Fibroblast of peridontal ligament (primary cell): ENCODE results near the gene C1orf21.

Source experiments
- DNase-seq: peaks from one replicate; pipeline ENCODE4 v3.0.0-alpha.2; 2010; ENCODE audit errors: extremely low read depth

C1orf21 gene

GRCh38 chr1:184555665-184556641 is 169.1 kb downstream of the C1orf21 start:
- no peak for DNase-seq

- no peak for DNase-seq
These were observed 169.8 kb downstream of the C1orf21 start for GRCh38 chr1:184556665-184557064.

GRCh38 chr1:184557423-184558347 is 170.9 kb downstream of the C1orf21 start:
- no peak for DNase-seq

GRCh38 chr1:184558691-184559090 is 171.9 kb downstream of the C1orf21 start:
- DNase-seq: no peak

- DNase-seq: no peak
These were observed 172.4 kb downstream of the C1orf21 start for GRCh38 chr1:184559117-184559713.

- DNase-seq: no peak
These were observed 176.0 kb downstream of the C1orf21 start for GRCh38 chr1:184562806-184563205.

GRCh38 chr1:184563308-184563707 is 176.5 kb downstream of the C1orf21 start:
- peak; percentile 71 for DNase-seq

- no peak for DNase-seq
These were observed 180.2 kb downstream of the C1orf21 start for GRCh38 chr1:184567009-184567408.

GRCh38 chr1:184567637-184568036 is 180.8 kb downstream of the C1orf21 start:
- peak; percentile 25 for DNase-seq

- DNase-seq: no peak
These were observed 181.3 kb downstream of the C1orf21 start for GRCh38 chr1:184568148-184568547.

GRCh38 chr1:184569106-184569505 is 182.3 kb downstream of the C1orf21 start:
- DNase-seq: no peak

GRCh38 chr1:184574588-184574987 is 187.8 kb downstream of the C1orf21 start:
- DNase-seq: no peak

GRCh38 chr1:184576822-184577221 is 190.0 kb downstream of the C1orf21 start:
- no peak for DNase-seq

- DNase-seq: no peak
These were observed 190.5 kb downstream of the C1orf21 start for GRCh38 chr1:184577319-184577718.

- no peak for DNase-seq
These were observed 195.6 kb downstream of the C1orf21 start for GRCh38 chr1:184582411-184582810.

- DNase-seq: no peak
These were observed 197.0 kb downstream of the C1orf21 start for GRCh38 chr1:184583849-184584248.

GRCh38 chr1:184588701-184589100 is 201.9 kb downstream of the C1orf21 start:
- peak; percentile 32 for DNase-seq

GRCh38 chr1:184590163-184590750 is 203.4 kb downstream of the C1orf21 start:
- DNase-seq: no peak

- DNase-seq: no peak
These were observed 206.8 kb downstream of the C1orf21 start for GRCh38 chr1:184593597-184593996.

GRCh38 chr1:184595596-184595995 is 208.8 kb downstream of the C1orf21 start:
- peak; percentile 71 for DNase-seq

- no peak for DNase-seq
These were observed 210.3 kb downstream of the C1orf21 start for GRCh38 chr1:184596950-184597645.
